Activated CD4-positive, alpha-beta T cell treated with anti-CD3 and anti-CD28 coated beads, Interleukin-2, amount 10 ng/mL, durations not matched to agents 24 days and 14 days (primary cell): ENCODE measurements around the gene CHKA. TPM values are rescaled to one million over a fixed set of nuclear protein-coding genes. Genes with fewer than 3 reads are reported as not detected.

Experiments used
- DNase-seq: peaks from one replicate; pipeline ENCODE4 v3.0.0; 2022
- H3K27ac Mint-ChIP-seq: one replicate; pipeline ENCODE4 v1.8.0; 2022; ENCODE audit warnings: mild to moderate bottlenecking, mixed read lengths
- H3K27me3 Mint-ChIP-seq: one replicate; pipeline ENCODE4 v1.8.0; 2022; ENCODE audit warnings: mixed read lengths
- H3K36me3 Mint-ChIP-seq: one replicate; pipeline ENCODE4 v1.8.0; 2022; ENCODE audit warnings: low read depth, mild to moderate bottlenecking, mixed read lengths
- H3K4me1 Mint-ChIP-seq: one replicate; pipeline ENCODE4 v1.8.0; 2021; ENCODE audit warnings: mixed read lengths
- H3K4me3 Mint-ChIP-seq: one replicate; pipeline ENCODE4 v1.8.0; 2022; ENCODE audit warnings: mild to moderate bottlenecking, moderate library complexity, mixed read lengths
- H3K9me3 Mint-ChIP-seq: one replicate; pipeline ENCODE4 v1.8.0; 2021; ENCODE audit warnings: mixed read lengths
- intact Hi-C: fragments of 100-400 bp; cut with micrococcal nuclease; formaldehyde crosslinking; loops from one replicate; pipeline ENCODE4 v1.15.1; 2023
- total RNA-seq: library from RNA; stranded (reverse); gene quantifications from 2 replicates; pipeline ENCODE4 v1.2.3, GENCODE V29; 2022

The CHKA gene
- total RNA-seq, 1 donor from 2014 or later = 15.1 TPM

DNA sequence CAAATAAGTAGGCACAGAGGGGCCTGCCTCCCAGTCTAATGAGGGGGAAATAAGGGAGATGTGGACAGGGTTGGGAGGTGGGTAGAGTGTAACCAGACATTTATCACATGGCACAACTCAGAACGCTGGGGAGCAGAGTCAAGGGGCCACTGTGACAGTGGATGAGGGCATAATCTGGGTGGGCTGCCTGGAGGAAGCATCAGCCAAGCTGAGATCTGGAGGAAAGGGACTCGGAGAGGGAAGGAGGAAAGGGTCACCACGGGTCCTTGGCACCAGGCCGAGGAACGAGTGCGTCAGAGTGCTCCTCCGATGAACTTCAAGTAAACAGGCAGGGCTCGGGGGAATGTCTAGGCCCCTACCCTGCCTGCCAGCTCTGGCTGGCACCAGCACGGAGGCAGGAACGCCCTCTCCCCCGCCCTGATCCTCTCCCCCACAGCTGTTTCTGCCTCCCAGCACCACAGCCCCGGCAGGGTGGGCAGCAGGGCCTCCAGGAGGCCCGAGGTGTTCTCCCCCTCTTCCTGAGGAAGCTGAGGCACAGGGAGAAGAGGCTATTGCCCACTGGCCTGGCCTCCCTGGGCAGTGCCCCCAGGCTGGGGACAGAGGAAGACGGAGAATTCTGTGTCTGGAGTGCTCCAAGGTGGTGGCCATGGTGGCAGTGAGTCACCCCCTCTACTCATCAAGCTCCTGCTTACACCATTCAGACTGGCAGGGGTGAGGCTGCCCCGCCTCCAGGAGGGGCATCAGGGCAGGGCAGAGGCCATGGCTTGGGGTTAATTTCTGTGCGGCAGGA is 106.8 kb downstream of the CHKA start:
- Mint-ChIP-seq H3K36me3 (no peaks in the 10 kb centered on the region), H3K27ac (no peak overlapping the region), H3K4me3 (no peak overlapping the region), H3K9me3 (no peaks in the 10 kb centered on the region), H3K27me3 (no peaks in the 10 kb centered on the region), H3K4me1 (no peaks in the 10 kb centered on the region)
- no peak for DNase-seq
- intact Hi-C loops = no loop called here

DNA sequence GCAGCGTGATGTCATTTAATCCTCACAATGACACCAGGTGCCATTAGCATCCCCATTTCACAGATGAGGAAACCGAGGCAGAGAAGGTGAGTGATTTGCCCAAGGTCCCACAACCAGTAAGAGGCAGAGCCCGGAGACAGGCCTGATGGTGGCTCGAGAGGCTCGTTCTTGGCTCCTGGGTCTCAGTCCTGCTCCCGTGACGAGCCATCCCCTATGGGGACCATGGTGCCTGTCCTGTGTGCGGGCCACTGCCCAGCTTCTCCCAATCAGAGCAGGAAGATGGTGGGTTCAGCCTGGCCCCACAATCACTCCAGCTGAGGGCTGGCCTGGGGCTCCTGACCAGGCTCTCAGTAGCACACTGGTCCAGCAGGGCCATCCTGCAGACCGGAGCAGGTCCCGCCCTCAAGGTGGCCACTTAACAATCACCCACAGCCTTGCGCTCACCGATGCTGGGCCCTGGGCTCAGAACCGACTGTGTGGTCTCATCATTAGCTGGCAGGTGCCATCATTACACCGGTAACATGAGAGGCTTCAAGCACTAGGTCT is 107.5 kb downstream of the CHKA start:
- intact Hi-C loops = no loop called here
- H3K4me1 Mint-ChIP-seq = peaks cover 5% of the 10 kb centered on the region
- DNase-seq = no peak
- no peaks in the 10 kb centered on the region for H3K36me3 Mint-ChIP-seq
- H3K4me3 Mint-ChIP-seq = no peak overlapping the region
- H3K9me3 Mint-ChIP-seq = no peaks in the 10 kb centered on the region
- no peaks in the 10 kb centered on the region for H3K27me3 Mint-ChIP-seq
- no peak overlapping the region for H3K27ac Mint-ChIP-seq

DNA sequence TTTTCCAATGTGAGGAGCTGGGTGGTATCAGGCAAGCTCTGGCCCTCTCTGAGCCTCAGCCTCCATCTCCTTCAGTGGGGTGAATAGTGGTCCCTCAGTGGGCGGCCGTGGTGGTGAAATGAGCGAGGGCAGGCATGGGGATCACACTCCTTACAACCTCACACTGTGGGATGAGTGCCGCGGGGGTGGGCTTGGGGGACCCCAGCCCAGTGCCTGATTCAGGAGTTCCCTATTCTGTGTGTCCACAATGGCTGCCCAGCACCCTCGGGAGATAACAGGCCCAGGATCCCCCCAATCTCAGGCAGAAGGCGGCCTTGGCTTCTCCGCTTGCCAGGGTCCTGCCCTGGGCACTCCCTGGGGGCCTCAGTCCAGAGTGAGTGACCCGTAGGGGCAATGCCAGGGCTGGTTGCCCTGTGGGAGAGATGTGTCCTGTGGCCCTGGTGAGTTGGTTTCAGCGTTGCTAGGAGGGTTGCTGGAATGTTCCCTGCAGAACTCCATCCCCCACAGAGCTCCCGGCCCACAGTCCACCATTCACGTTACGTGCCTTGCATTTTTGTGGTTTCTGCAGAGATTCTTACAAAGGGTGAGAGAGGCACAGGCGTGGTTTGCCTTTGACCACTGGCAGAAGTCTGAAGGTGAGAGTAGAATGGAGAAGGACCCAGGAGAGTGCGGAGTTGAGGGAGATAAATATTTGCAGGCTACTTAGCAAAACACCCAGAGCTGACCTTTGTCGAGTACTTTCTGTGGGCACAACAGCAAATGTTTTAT is 108.2 kb downstream of the CHKA start:
- Mint-ChIP-seq H3K36me3 (no peaks in the 10 kb centered on the region), H3K9me3 (no peaks in the 10 kb centered on the region), H3K27ac (no peak overlapping the region), H3K27me3 (no peaks in the 10 kb centered on the region), H3K4me1 (peaks cover 5% of the 10 kb centered on the region), H3K4me3 (no peak overlapping the region)
- intact Hi-C loops = no loop called here
- DNase-seq = no peak

DNA sequence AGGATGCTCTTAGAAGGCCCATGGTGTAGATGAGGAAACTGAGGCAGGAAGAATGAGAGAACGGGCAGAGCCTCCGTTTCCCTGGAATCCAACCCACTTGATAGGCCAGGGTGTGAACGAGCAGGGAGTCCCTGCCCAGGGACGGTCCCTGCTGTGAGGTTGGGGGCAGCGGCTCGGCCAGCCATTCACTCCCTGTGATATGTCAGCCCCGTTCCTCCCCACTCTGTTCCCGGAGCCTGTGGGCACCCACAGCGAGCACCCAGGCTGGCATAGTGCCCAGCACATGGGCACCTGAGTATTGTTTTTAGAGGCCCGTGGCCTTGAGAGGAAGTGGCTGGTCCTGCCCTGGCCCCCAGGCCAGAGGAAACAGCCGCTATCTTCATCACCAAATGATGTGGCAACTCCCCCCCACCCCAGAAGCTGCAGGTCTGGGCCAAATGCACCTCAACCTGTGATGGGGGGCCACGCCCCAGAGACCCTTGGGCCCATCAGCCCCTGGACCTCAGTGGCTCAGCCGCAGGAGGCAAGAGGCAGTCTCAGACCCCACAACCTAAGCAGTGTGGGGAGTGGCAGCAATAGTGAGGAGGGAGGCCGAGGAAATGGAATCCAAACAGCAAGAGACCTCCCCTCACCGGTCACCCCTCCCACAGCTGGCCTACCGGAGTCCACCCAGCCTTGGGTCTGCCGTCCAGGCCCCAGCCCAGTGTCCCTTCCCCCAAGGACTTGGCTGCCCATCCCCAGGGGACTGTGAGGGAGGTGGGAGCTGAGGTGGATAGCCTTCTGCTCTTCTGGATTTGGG is 108.9 kb downstream of the CHKA start:
- Mint-ChIP-seq H3K4me1 (peaks cover 5% of the 10 kb centered on the region), H3K27me3 (no peaks in the 10 kb centered on the region), H3K27ac (no peak overlapping the region), H3K36me3 (no peaks in the 10 kb centered on the region), H3K9me3 (no peaks in the 10 kb centered on the region), H3K4me3 (no peak overlapping the region)
- intact Hi-C loops = no loop called here
- DNase-seq = no peak

DNA sequence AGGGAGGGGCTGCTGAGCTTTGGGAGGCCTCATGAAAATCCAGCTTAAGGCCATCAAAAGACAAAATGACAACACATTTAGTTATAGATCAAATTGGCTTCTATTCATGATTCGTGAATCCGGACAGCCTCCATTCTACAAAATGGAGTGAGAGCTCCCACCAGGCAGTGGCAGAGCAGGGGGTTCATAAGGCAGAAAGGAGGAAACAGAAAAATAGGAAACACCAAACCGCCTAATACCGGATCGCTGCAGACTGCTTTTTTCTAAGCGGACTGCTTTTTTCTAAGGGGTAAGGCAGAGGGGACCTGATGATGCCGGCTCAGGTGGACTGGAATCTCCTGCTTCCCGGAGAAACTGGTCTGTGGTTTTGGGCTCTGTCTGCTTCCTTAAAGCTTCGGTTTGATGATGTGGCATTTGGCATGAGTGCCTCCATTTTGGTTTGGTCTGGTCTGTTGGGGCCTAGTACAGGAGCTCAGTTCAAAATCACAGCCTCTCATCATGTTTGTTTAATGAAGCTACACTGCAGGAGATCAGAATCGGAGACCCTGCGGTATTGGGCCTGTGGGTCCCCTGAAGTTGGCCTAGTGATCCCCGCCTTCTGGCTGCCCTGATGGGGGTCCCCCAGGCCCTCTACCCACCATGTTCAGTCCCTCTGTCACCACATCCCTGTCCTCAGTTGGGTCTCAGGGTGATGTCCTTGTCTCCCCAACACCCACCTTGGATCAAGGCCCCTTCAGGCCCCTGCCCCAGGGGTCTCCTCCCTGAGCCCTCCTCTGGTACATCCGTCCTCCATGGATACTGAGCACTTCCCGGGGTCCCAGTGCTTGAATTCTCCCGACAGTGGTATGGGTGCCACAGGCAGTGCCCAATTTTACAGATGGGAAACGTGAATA is 109.9 kb downstream of the CHKA start:
- no peak overlapping the region for H3K4me3 Mint-ChIP-seq
- peaks cover 5% of the 10 kb centered on the region for H3K4me1 Mint-ChIP-seq
- H3K27me3 Mint-ChIP-seq = no peaks in the 10 kb centered on the region
- no peaks in the 10 kb centered on the region for H3K9me3 Mint-ChIP-seq
- H3K27ac Mint-ChIP-seq = no peak overlapping the region
- H3K36me3 Mint-ChIP-seq = no peaks in the 10 kb centered on the region
- DNase-seq = no peak
- intact Hi-C loops = no loop called here

DNA sequence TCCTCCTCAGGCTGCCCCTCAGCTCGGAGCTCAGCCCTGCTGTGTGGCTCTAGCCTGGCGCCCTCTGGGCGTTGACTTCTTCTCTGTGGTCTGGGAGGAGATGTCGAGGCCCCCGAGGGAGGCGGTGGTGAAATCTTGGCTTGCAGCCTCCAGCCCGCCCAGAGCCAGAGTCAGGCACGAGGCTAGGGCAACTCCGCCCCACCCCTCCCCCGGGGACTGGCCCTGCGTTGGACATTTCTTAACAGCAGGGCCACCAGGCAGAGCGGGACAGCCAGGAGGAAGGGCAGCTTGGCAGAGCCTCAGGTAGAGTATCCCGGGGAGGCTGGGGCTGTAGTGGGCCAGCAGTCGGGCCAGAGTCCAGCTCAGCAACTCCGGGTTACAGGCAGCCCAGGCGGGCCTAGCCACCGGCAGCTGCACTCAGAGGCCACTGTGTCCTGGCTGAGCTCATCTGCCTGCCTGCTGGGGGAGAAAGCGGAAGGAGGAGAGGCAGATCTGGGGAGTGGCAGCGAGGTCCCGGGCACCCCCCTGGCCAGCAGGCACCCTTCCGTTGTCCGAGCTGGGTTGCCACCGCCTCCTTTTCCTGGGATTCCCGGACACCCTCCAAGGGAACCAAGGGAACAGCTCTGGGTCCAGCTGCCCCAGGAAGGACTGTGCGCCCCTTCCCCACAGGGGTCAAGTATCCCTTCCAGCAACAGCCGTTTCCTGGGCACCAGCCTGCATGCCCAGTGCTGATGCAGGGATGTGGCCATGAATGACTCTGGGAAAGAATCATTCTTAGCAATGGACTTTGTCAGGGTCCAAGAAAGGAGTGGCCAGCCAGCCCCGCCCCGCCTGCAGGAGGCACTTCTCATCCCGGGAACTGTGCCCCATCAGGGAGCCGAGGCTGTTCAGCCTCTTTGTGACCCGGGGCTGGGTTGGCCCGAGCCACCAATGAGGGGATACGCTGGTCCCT is 110.8 kb downstream of the CHKA start, which contains the start of gene ALDH3B1:
Gene ALDH3B1, plus strand, starts transcription at position 238 of the 952 bp plus-strand sequence. CDS start 4,971 bp downstream, outside the sequence.
- intact Hi-C loops = no loop called here
- DNase-seq = no peak
- Mint-ChIP-seq H3K27me3 (no peaks in the 10 kb centered on the region), H3K36me3 (no peaks in the 10 kb centered on the region), H3K4me1 (peaks cover 5% of the 10 kb centered on the region), H3K27ac (no peak within 1 kb of the TSS), H3K9me3 (no peaks in the 10 kb centered on the region), H3K4me3 (no peak within 1 kb of the TSS)

DNA sequence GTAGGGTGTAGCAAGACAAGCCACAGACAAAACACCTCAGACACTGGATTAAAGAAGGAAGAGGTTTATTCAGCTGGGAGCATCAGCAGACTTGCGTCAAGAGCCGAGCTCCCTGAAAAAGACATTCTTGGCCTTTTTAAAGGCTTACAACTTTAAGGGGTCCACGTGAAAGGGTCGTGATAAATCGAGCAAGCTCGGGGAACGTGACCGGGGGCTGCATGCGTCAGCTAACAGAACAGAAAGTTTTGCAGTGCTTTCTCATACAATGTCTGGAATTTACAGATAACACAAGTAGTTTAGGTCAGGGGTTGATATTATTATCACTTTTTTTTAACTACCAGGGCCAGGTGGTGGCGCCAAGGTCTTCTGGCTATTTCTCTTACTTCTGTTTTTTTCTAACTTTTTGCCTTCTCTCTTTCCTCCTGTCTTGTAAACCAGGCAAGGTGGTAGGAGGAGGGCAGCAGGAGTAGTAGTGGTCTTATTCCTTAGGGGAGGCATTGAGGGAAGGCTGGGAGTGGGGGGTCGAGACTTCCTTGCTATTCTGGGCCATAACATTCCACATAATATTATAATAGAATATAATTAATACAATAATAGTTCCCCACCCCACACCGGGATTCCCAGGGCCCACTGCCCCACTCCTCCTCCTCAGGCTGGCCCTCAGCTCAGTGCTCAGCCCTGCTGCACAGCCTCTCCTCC is 111.6 kb downstream of the CHKA start:
- no peak overlapping the region for H3K4me3 Mint-ChIP-seq
- DNase-seq = no peak
- H3K4me1 Mint-ChIP-seq = peaks cover 10% of the 10 kb centered on the region
- H3K27ac Mint-ChIP-seq = no peak overlapping the region
- no peaks in the 10 kb centered on the region for H3K9me3 Mint-ChIP-seq
- intact Hi-C loops = loop anchor here (5.0 kb wide), 1 partner anchor 198 kb away; no protein-coding TSS in a partner anchor
- H3K36me3 Mint-ChIP-seq = no peaks in the 10 kb centered on the region
- peaks cover 2% of the 10 kb centered on the region for H3K27me3 Mint-ChIP-seq

DNA sequence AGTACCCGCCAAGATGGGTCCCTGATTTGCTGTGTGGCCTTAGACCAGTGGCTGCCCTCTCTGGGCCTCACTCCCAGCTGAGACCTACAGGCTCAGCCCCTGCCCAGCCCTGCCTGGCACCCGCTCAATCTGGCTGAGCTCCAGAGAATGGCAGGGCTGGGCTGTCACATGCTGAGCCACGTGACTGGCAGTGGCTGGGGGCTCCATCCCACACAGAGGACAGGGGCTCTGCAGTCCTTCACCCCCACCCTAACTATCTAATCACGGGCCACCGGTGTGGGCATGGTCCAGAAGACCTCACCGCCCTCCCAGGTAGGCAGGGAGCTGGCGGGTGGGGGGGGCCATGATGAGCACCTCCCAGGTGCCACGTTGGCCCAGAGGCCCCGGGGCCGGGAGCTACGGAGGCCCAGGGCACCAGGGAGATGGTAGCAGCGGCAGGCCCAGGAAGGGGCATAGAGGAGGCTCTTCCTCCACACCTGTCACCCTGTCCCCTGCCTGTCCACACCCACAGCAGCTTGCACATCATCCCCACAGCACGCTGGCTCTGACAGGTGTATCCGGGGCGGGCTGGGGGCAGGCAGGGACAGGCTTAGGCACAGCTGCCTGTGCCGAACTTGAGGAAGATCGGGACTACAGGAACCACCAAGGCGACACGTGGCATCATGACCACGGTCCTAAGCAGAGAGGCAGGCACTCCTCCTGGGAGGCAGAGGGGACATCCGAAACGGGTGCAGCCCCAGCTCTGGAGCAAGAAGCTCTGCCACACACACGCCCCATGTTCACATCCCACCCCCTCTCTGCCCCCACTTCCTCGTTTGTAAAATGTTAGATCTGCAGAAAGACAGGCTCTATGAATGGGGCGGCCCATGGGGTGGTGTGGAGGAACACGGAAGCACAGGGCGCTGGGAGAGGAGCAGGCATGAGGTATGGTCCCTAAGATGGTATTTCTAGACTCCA is 112.5 kb downstream of the CHKA start:
- intact Hi-C loops = loop anchor here (5.0 kb wide), 1 partner anchor 199 kb away; no protein-coding TSS in a partner anchor
- no peaks in the 10 kb centered on the region for H3K36me3 Mint-ChIP-seq
- DNase-seq = no peak
- no peak overlapping the region for H3K4me3 Mint-ChIP-seq
- peaks cover 2% of the 10 kb centered on the region for H3K27me3 Mint-ChIP-seq
- peaks cover 13% of the 10 kb centered on the region for H3K4me1 Mint-ChIP-seq
- no peak overlapping the region for H3K27ac Mint-ChIP-seq
- no peaks in the 10 kb centered on the region for H3K9me3 Mint-ChIP-seq

DNA sequence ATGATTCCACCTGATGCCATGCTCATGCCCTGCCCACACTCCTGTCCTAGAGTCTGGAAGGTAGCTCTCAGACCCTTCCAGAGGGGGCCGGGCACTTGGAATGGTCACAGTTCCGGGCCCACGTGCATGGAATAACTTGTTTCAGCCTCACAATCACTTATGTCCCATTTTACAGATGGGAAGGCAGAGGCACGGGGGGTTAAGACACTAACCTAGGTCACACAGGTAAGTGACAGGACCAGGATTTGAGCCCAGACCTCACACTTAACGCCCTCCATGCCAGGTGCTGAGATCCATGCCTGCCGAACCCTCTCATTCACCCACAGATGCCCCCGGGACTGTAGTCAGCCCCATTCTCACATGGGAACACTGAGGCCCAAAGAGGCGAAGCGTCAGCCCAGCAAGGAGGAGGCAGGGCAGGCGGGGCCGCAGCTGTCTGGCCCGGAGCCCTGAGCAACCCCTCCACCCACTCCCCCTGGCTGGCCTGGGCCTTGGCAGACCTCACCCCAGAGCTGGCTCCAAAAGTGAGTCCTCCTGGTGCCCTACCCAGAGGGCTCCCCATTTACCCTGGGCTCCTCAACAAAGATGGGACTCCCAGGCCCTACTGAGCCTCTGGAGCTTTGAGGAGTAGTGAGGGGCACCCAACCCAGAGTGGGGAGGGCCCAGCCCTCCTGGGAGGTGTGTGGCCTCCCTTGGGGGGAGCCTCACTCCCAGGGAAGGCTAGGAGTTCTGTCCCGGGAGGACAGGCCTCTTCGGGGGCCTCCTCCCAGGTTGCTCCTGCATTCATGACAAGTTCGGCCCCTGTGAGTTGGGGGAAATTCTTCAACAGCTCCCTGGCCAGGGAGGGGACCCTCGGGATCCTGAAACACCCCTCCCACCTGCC is 113.4 kb downstream of the CHKA start:
- no peak overlapping the region for H3K4me3 Mint-ChIP-seq
- peaks cover 16% of the 10 kb centered on the region for H3K4me1 Mint-ChIP-seq
- no peak overlapping the region for H3K27ac Mint-ChIP-seq
- H3K9me3 Mint-ChIP-seq = no peaks in the 10 kb centered on the region
- H3K36me3 Mint-ChIP-seq = no peaks in the 10 kb centered on the region
- DNase-seq = no peak
- peaks cover 2% of the 10 kb centered on the region for H3K27me3 Mint-ChIP-seq
- intact Hi-C loops = loop anchor here (5.0 kb wide), 1 partner anchor 200 kb away; no protein-coding TSS in a partner anchor

DNA sequence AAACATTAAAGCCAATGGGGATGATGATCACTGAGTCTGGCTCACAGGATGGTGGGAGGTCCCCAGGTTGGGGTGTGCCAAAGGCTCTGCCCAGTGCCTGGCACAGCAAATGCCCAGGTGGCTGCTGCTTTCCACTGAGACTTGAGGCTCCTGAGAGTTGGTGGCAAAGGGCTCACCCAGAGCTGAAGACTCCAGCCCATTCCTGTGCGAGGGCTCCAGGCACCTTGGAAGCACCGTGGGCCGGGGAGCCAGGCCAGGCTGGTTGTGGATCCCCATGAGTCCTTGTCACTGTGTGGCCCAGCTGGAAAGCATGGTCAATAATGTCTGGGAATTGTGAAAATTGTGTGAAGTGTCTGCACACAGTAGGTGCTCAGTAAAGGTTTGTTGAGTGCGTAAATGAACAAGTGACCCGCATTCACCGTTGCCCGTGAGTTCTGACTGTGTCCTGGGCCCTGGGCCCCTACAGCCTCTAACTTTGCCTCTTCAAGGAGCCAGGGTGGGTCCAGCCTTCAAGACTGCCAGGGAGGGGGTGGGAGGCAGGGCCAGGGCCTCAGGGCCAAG is 114.5 kb downstream of the CHKA start:
- H3K4me1 Mint-ChIP-seq = peaks cover 22% of the 10 kb centered on the region
- H3K36me3 Mint-ChIP-seq = peaks cover 3% of the 10 kb centered on the region
- no peak overlapping the region for H3K4me3 Mint-ChIP-seq
- H3K27ac Mint-ChIP-seq = no peak overlapping the region
- no peaks in the 10 kb centered on the region for H3K9me3 Mint-ChIP-seq
- intact Hi-C loops = loop anchor here (5.0 kb wide), 1 partner anchor 201 kb away; no protein-coding TSS in a partner anchor
- H3K27me3 Mint-ChIP-seq = peaks cover 2% of the 10 kb centered on the region
- no peak for DNase-seq
